Measurements from ENCODE around the gene POU2F2. TPM values are rescaled to one million over a fixed set of nuclear protein-coding genes. Genes with fewer than 3 reads are reported as not detected.

Gene POU2F2
- total RNA-seq, 1 experiment from 2014 or later, result 0.89 TPM

GRCh38 chr19:42069619-42070351 is 62.5 kb downstream of the POU2F2 start, which contains the start of gene GRIK5:
TSS of gene GRIK5 (minus strand) at chr19:42070206. CDS start at chr19:42065770, 4,436 bp downstream.
- intact Hi-C loops (cut with micrococcal nuclease), result loop anchor here (10.0 kb wide), 1 partner anchor 455 kb away; the partner anchor contains the start of gene CEACAM1
- ATAC-seq, result no peak

GRCh38 chr19:42068756-42069571 is 63.3 kb downstream of the POU2F2 start:
- H3K9ac ChIP-seq (ENCODE audit: low read length), result no peak overlapping the region
- no peak overlapping the region for H3K4me2 ChIP-seq (ENCODE audit: low read length)
- ChIA-PET RAD21 (ENCODE audit: low non-redundant PET in 1 of 2, low total read pairs in 2 of 2, uncharacterized antibody in 2 of 2, unreplicated experiment in 2 of 2) (no interaction called here), CTCF (no interaction called here), POLR2A (no interaction called here)
- H2AFZ ChIP-seq (ENCODE audit: low read depth, low read length, poor library complexity, severe bottlenecking), result no peak overlapping the region
- no peaks in the 10 kb centered on the region for H3K9me3 ChIP-seq (ENCODE audit: control insufficient read depth in 1 of 2, insufficient read depth in 1 of 2, low read depth in 1 of 2, low read length in 2 of 2)
- no peaks in the 10 kb centered on the region for H4K20me1 ChIP-seq (ENCODE audit: insufficient read depth)
- no peak for DNase-seq (ENCODE audit: low read depth, low spot score)
- H3K9me2 ChIP-seq (ENCODE audit: insufficient read depth), result no peaks in the 10 kb centered on the region
- no peak overlapping the region for H3K4me3 ChIP-seq (replicated peaks in 1 of 2; ENCODE audit: low read depth in 1 of 2, low read length in 2 of 2)
- peaks cover 0 to 3% of the 10 kb centered on the region in 2 experiments; a peak in 1 of 4 replicates for H3K4me1 ChIP-seq (ENCODE audit: control insufficient read depth in 1 of 2, insufficient read depth in 2 of 2, low read length in 2 of 2)
- no peaks in the 10 kb centered on the region for H3K79me2 ChIP-seq (ENCODE audit: insufficient read depth, low read length)
- intact Hi-C loops (cut with micrococcal nuclease), result no loop called here
- no peak overlapping the region for H3K27ac ChIP-seq (ENCODE audit: low read depth, low read length)
- H3K36me3 ChIP-seq (ENCODE audit: control insufficient read depth in 1 of 2, insufficient read depth in 2 of 2, low read length in 2 of 2), result no peaks in the 10 kb centered on the region
- H3K27me3 ChIP-seq (ENCODE audit: insufficient read depth, low read length), result peaks cover 20% of the 10 kb centered on the region; the same call in 1 of the 2 replicates
- no TSS peak for BruUV-seq (replicated peaks)
- ATAC-seq, result no peak
- TF ChIP-seq POLR2AphosphoS5 (IDR thresholded peaks at IDR 0.05; ENCODE audit: low read depth, low read length) (no peak), SIN3A (IDR thresholded peaks at IDR 0.05; ENCODE audit: low read depth) (no peak), YY1 (IDR thresholded peaks at IDR 0.05; ENCODE audit: extremely low read depth, insufficient replicate concordance, low read depth, low read length) (no peak), ZBTB33 (IDR thresholded peaks at IDR 0.05; ENCODE audit: extremely low read depth, insufficient replicate concordance, low read length) (no peak), TCF7L2 (IDR thresholded peaks at IDR 0.05; ENCODE audit: borderline replicate concordance, extremely low read depth, insufficient read depth, insufficient read length) (no peak), CBX3 (IDR thresholded peaks at IDR 0.05; ENCODE audit: low read depth) (no peak), JUND (IDR thresholded peaks at IDR 0.05) (no peak), ELF1 (IDR thresholded peaks at IDR 0.05; ENCODE audit: borderline replicate concordance, low read depth) (no peak), CTCF (IDR thresholded peaks at IDR 0.05 in 2 of 3, conservative IDR thresholded peaks at IDR 0.05 in 1 of 3; ENCODE audit: borderline replicate concordance in 1 of 3, insufficient read depth in 1 of 3, low read depth in 2 of 3, low read length in 2 of 3) (no peak), ZFX (IDR thresholded peaks at IDR 0.05) (no peak), CEBPB (IDR thresholded peaks at IDR 0.05; ENCODE audit: low read depth) (no peak), EZH2phosphoT487 (IDR thresholded peaks at IDR 0.05; ENCODE audit: borderline replicate concordance) (no peak)

More at GRCh38 chr19:42069619-42070351, 62.5 kb downstream of the POU2F2 start, which contains the start of gene GRIK5:
- Histone ChIP-seq H3K27ac (ENCODE audit: low read depth, low read length) (no peak within 1 kb of the TSS), H3K4me2 (ENCODE audit: low read length) (no peak within 1 kb of the TSS), H3K27me3 (ENCODE audit: insufficient read depth, low read length) (peaks cover 20% of the 10 kb centered on the region; the same call in 1 of the 2 replicates), H3K4me1 (ENCODE audit: control insufficient read depth in 1 of 2, insufficient read depth in 2 of 2, low read length in 2 of 2) (peaks cover 4 to 8% of the 10 kb centered on the region in 2 experiments), H3K9me3 (ENCODE audit: control insufficient read depth in 1 of 2, insufficient read depth in 1 of 2, low read depth in 1 of 2, low read length in 2 of 2) (no peaks in the 10 kb centered on the region), H3K79me2 (ENCODE audit: insufficient read depth, low read length) (no peaks in the 10 kb centered on the region; the same call in 1 of the 2 replicates), H4K20me1 (ENCODE audit: insufficient read depth) (no peaks in the 10 kb centered on the region), H3K9me2 (ENCODE audit: insufficient read depth) (no peaks in the 10 kb centered on the region), H3K36me3 (ENCODE audit: control insufficient read depth in 1 of 2, insufficient read depth in 2 of 2, low read length in 2 of 2) (no peaks in the 10 kb centered on the region), H3K9ac (ENCODE audit: low read length) (no peak within 1 kb of the TSS), H3K4me3 (replicated peaks in 1 of 2; ENCODE audit: low read depth in 1 of 2, low read length in 2 of 2) (no peak within 1 kb of the TSS), H2AFZ (ENCODE audit: low read depth, low read length, poor library complexity, severe bottlenecking) (no peak within 1 kb of the TSS)
- RAD21 ChIA-PET (ENCODE audit: low non-redundant PET in 1 of 2, low total read pairs in 2 of 2, uncharacterized antibody in 2 of 2, unreplicated experiment in 2 of 2), result no interaction called here
- POLR2A ChIA-PET, result no interaction called here
- no TSS peak for BruUV-seq (replicated peaks)
- no peak for TF ChIP-seq SIN3A (IDR thresholded peaks at IDR 0.05; ENCODE audit: low read depth)
- no peak for TF ChIP-seq YY1 (IDR thresholded peaks at IDR 0.05; ENCODE audit: extremely low read depth, insufficient replicate concordance, low read depth, low read length)
- CTCF ChIA-PET, result no interaction called here
- DNase-seq (ENCODE audit: low read depth, low spot score), result no peak
